ENCODE results near the gene YEATS2.

DNA sequence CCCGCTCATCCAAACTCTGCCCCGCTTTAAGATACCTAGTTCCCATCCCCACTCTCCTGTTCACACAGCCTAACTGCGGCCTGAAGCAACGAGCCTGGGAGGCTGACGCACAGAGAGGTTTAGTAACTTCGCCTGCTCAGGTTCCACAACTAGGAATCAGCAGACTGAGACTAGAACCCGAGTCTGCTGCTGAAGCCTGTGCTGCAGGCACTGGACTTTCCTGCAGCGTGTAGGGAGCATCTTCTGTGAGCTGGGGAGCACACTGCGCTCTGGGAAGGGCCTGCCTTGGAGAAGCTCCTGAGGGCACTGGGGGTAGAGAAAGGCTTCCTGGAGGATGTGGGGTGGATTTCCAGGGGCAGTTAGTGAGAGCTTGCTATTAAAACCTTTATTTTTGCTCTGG, 132.6 kb downstream of the YEATS2 start:
- TF ChIP-seq, protein P1, sequence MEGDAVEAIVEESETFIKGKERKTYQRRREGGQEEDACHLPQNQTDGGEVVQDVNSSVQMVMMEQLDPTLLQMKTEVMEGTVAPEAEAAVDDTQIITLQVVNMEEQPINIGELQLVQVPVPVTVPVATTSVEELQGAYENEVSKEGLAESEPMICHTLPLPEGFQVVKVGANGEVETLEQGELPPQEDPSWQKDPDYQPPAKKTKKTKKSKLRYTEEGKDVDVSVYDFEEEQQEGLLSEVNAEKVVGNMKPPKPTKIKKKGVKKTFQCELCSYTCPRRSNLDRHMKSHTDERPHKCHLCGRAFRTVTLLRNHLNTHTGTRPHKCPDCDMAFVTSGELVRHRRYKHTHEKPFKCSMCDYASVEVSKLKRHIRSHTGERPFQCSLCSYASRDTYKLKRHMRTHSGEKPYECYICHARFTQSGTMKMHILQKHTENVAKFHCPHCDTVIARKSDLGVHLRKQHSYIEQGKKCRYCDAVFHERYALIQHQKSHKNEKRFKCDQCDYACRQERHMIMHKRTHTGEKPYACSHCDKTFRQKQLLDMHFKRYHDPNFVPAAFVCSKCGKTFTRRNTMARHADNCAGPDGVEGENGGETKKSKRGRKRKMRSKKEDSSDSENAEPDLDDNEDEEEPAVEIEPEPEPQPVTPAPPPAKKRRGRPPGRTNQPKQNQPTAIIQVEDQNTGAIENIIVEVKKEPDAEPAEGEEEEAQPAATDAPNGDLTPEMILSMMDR (IDR thresholded peaks at IDR 0.05) = no peak
- TF ChIP-seq POLR2A (IDR thresholded peaks at IDR 0.05) (no peak), POLR2AphosphoS5 (IDR thresholded peaks at IDR 0.05) (no peak)
